Non-pigmented ciliary epithelial cell (primary cell): Measurements from ENCODE around the gene SMPD4.
"Not testable (repeated sequence)": the region's sequence is repeated elsewhere in the genome, so short reads cannot be mapped to it uniquely, and the experiment has no call there.

Experiments used
- DNase-seq: peaks from one replicate; pipeline ENCODE4 v3.0.0-alpha.2; 2010; ENCODE audit warnings: low read depth

SMPD4 gene

DNA sequence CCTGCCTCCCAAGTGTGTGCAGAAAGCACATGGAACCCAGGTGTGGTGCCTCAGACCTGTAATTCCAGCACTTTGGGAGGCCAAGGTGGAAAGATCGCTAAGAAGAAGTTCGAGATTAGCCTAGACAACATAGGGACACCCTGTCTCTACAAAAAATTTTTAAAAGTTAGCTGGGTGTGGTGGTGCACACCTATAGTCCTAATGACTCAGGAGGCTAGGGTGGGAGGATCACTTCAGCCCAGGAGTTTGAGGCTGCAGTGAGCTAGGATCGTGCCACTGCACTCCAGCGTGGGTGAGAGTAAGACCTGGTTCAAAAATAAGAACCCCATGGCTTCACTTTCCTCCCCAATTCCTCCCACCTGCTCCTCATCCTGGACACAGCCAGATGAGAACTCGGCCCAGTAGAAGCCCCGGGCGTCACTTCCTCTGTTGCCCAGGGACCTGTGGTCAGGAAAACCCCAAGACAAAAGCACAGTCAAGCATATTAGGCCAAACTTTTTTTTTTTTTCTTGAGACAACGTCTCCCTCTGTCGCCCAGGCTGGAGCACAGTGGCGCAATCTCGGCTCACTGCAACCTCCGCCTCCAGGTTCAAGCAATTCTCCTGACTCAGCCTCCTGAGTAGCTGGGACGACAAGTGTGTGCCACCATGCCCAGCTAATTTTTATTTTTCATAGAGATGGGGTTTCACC, 23.4 kb downstream of the SMPD4 start:
- DNase-seq, result not testable (repeated sequence)

- DNase-seq, result not testable (repeated sequence)
Observed at GRCh38 chr2:130157354-130157753, 24.0 kb downstream of the SMPD4 start.

- no peak for DNase-seq
Observed at GRCh38 chr2:130156624-130157004, 24.8 kb downstream of the SMPD4 start.

DNA sequence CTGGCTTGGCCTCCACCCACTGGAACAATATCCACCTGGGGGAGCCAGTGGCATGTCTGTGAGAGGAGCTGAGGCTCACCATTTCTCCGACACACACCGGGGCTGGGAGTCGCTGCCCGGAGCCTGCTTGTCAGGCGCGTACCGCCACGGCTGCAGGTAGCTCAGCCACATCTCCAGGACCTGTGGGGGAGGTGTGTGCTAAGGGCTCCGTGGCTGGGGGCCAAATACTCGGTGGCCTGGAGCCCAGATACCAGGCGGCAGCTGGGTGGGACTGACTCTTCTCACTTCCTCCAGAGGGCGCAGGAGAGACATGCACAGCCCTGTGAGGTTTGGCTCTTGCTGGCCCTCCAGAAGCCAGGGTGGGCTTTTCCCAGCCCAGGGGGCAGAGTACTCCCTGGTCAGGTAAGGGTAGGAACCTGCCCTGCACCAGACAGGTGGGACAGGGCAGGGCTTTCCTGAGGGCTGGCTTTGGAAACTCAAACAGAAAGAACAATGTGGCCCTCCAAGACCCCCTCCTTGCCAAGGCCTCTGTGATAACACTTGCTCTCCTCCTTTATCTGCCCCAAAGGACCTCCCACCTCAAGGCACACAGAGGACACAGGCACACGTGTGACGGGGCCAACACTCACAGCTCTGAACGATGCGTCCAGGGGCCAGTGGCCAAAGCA, 25.3 kb downstream of the SMPD4 start:
- DNase-seq, result not testable (repeated sequence)

DNA sequence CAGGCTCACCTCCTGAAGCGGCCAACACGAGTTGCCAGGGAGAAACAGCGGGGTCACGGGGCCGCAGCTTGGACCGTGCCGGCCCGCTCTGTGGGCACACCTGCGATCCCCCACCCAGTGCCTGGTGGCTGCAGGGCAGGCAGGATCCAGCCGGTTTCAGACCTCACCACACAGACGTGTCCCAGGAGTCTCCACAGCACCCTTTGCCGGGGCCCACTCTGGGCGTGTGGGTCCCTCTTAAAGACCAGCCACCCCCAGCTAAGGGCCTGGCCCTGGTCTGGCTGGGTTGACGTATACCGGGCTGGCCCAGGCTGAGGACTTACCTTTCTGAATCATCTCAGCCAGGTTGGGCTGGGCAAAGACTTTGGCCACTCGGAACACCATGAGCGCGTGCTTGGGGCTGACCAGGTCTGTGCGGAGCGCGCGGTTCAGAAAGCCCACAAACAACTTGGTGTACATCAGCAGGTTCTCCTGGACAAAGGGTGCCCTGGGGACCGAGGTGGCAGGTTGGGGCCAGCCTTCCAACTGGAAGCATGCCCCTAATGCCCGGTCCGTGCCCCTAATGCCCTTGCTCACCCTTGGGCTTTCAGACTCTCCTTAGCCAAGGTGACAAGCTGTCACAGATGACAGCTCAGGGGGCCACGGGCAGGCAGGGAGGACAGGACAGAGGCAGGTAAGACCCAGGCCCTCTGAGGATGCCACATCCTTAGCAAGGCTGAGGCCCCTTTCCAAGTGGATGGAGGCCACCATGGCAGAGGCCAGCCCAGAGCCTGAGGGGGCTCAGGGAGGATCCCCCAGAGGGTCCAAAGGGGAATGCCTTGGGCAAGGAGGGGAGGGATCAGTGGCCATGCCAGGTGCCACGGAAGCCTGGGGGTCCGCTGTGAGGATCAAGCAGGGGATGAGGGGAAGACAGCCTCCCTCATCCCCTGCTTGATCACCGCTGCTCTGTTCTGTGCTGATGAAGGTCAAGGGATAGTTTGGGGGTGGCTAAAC, 26.3 kb downstream of the SMPD4 start:
- DNase-seq, result no peak

GRCh38 chr2:130154423-130154770, 27.0 kb downstream of the SMPD4 start:
- not testable (repeated sequence) for DNase-seq

DNA sequence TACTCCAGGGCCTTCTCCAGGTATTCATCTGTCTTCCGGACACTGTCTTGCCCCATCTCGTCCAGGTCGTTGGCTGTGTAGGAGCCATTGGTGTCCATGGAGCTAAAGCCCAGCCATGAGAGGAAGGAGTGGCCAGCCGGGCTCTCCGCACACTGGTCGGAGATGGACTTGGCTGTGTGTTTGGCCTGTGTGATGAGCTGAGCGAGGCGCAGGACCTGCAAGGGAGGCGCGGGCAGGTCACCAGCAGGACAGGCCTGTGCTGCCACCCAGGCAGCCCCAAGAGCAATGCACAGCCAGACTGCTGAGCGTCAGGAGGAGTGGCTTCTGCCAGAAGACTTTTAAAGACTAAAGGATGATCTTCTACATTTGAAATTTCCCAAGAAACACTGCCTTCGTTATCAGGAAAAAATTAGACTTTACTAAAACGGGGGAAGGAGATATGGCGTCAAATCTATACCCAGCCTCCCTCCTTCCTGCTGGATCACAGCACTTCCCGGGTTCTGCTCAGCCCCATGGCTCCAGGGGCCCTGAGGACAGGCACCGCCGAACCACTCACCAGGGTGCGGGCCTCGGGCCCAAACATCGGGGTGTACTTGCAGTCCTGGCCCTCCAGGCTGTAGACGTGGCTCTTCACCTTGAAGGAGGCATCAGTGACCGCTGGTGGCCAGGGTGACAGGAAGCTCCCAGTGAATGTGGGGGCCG, 27.5 kb downstream of the SMPD4 start:
- not testable (repeated sequence) for DNase-seq

- DNase-seq, result no peak
Observed at GRCh38 chr2:130152816-130153595, 28.4 kb downstream of the SMPD4 start.

DNA sequence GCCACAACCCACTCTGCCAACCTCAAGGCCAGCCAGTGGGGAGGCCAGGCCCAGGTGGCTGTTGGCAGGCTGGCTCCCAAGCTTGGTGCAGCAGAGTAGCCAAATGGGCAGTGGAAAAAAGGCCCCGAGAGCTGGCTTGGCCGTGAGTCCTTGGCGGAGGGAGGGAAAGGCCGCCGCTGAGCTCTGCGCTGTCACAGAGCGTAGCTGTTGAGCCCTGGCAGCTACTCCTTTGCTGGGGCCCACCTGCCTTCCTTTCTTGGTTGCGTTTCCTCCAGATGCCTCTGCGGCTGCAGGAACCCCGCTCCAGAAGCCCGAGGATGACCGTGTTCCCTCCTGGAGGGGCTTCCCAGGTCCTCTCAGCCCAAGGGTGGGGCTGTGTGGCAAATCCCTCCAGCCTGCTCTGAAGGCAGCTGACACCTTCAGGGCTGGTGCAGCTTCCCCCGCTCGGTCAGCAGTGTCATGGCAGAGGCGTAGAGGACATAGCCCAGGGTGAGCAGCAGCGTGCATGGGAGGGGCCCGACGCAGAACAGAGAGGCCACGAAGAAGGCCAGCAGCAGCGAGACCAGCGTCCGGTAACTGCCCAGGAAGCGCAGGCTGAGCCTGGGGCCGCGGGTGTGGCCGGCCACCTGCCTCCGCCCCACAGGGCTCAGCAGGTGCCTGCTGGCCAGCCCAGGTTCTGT, 29.1 kb downstream of the SMPD4 start:
- DNase-seq, result not testable (repeated sequence)

- DNase-seq, result not testable (repeated sequence)
Observed at GRCh38 chr2:130151145-130151512, 30.3 kb downstream of the SMPD4 start.

DNA sequence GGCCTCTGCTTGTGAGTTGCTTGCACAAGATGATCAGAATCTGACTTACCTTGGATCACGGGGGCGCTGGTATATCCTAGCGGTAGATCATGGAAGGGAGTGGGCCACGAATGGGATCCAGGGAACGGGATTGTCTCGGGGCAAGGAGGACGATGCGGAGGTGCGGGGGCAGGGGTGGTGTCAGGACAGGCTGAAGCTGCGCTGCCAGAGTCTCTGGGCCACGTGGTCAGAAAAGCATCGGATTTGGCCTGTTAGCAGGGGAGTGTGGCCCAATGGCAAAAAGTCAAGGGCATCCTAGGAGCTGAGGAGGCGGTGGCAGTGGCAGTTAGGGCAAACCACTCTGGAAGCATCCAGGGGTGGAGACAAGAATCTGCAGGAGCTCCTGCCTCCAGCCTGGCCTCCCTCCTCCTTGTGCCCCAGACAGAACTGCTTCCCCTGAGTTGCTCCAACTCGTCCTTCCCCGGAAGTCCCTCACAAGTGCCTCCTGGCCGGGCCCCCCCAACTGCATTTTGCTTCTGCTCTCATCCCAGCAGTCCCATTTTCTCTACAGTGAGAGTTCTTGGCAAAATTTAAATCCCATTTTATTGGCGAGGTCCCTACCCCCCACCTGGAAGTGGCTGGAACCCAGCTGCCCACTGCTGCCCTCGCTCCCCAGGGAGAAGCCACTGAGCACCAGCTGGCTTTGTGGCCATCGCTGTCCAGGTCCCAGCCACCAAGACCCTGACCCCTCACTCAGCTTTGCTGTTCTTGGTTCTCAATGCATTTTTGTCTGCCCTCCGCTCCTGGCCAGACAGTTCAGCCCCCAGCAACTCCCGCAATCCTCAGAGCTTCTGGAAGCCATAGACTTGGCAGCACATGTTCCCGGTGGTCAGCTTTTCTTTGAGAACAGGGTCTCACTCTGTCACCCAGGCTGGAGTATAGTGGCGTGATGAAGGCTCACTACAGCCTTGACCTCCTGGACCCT, 30.9 kb downstream of the SMPD4 start:
- DNase-seq, result no peak

DNA sequence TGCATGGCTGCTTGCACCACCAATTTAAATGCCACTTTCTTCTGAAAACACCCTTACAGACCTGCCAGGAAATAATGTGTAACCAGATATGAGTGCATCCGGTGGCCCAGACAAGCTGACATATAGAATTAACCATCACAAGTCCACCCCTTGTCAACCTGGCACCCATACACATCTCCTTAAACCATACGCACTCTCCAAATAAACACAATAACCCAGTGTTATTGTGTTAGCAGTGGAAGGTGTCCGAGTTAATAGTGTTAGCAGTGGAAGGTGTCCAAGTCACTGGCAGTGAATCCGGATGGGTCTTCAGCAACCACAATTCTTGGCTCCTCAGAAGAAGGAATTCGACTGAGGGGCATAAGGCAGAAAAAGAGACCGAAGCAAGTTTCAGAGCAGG, 32.9 kb downstream of the SMPD4 start:
- not testable (repeated sequence) for DNase-seq

DNA sequence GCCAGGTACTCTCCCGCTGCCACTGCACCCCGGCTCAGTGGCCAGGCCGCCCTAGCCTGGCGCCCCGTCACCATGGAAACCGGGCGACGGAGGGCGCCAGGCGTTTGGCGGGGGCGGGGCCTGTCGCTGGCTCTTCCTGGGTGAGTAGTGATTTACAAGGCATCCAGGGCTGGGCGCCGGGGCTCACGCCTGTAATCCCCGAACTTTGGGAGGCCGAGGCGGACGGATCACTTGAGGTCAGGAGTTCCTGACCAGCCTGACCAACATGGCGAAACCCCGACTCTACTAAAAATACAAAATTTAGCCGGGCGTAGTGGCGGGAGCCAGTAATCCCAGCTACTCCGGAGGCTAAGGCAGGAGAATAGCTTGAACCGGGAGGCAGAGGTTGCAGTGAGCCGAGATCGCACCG, 36.4 kb downstream of the SMPD4 start, which contains the start of gene CCDC74B:
Gene CCDC74B (minus strand): TSS at position 107 of the 409 bp plus-strand sequence. CDS start 116 bp downstream, outside the sequence.
- not testable (repeated sequence) for DNase-seq

GRCh38 chr2:130143266-130144039, 37.9 kb downstream of the SMPD4 start:
- not testable (repeated sequence) for DNase-seq

- DNase-seq, result not testable (repeated sequence)
Observed at GRCh38 chr2:130142396-130143265, 38.8 kb downstream of the SMPD4 start.

DNA sequence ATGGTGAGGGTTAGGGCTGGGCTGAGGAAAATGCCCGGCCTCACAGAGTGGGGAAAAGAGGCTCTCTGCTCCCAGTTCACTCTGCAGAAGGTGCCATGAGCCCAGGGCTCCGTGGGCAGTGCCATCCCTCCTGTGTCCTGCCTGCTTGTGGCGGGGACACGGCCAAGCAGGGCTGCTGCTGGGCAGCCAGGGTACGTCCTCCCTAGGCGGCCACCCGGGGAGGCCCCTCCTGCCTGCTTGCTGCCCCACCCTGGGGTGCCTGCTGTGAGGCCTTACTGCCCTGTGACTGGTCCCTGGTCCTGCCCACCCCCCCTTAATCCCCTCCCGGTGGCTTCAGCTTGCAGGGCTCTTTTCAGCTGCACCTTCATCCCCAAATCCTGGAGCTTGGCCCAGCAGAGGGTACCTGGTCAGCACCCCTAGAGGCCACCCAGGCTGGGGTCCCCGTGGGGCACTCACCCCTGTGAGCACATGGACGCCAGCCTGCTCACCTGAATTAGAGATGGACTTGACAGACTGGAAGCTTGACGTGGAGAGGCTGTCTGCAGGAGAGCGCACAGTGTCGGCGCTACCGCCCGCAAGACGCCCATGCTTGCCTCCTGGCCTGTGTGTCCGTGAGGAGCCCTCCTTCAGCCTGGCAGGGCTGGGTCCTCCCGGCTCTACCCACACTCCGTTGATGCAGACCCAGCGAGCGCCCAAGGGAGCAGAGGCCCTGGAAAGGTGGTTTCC, 39.6 kb downstream of the SMPD4 start:
- DNase-seq, result not testable (repeated sequence)

GRCh38 chr2:130141002-130141401, 40.4 kb downstream of the SMPD4 start:
- DNase-seq, result not testable (repeated sequence)
